Measurements from ENCODE around the gene CBX7.

- TF ChIP-seq, protein P1, sequence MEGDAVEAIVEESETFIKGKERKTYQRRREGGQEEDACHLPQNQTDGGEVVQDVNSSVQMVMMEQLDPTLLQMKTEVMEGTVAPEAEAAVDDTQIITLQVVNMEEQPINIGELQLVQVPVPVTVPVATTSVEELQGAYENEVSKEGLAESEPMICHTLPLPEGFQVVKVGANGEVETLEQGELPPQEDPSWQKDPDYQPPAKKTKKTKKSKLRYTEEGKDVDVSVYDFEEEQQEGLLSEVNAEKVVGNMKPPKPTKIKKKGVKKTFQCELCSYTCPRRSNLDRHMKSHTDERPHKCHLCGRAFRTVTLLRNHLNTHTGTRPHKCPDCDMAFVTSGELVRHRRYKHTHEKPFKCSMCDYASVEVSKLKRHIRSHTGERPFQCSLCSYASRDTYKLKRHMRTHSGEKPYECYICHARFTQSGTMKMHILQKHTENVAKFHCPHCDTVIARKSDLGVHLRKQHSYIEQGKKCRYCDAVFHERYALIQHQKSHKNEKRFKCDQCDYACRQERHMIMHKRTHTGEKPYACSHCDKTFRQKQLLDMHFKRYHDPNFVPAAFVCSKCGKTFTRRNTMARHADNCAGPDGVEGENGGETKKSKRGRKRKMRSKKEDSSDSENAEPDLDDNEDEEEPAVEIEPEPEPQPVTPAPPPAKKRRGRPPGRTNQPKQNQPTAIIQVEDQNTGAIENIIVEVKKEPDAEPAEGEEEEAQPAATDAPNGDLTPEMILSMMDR (IDR thresholded peaks at IDR 0.05; ENCODE audit: extremely low read depth in 1 of 2, insufficient read depth in 1 of 2, low read depth in 1 of 2, low read length in 2 of 2): peak; percentile 36 to 51
- TF ChIP-seq GATA2 (IDR thresholded peaks at IDR 0.05; ENCODE audit: insufficient read depth, insufficient read length, low read depth, low read length) (no peak), JUN (IDR thresholded peaks at IDR 0.05; ENCODE audit: borderline replicate concordance, insufficient read depth, insufficient read length, low read depth) (no peak), POLR2AphosphoS5 (IDR thresholded peaks at IDR 0.05; ENCODE audit: insufficient read depth, low read depth, low read length) (no peak), POLR2A (IDR thresholded peaks at IDR 0.05; ENCODE audit: low read depth, low read length) (no peak)
- TF ChIP-seq, protein P2, sequence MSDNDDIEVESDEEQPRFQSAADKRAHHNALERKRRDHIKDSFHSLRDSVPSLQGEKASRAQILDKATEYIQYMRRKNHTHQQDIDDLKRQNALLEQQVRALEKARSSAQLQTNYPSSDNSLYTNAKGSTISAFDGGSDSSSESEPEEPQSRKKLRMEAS (IDR thresholded peaks at IDR 0.05; ENCODE audit: insufficient read depth, insufficient read length): no peak
Observed at GRCh38 chr22:39117585-39118191, 34.8 kb downstream of the CBX7 start.

All from endothelial cell of umbilical vein (primary cell).